Measurements from ENCODE around the gene MET. TPM values are rescaled to one million over a fixed set of nuclear protein-coding genes. Genes with fewer than 3 reads are reported as not detected.
"Not testable (repeated sequence)": the region's sequence is repeated elsewhere in the genome, so short reads cannot be mapped to it uniquely, and the experiment has no call there.

MET gene
- total RNA-seq, 1 donor from 2014 or later = 23.6 TPM

- Mint-ChIP-seq H3K36me3 (ENCODE audit: low read depth) (no peaks in the 10 kb centered on the region), H3K4me1 (ENCODE audit: low read depth) (peaks cover 7% of the 10 kb centered on the region), H3K27ac (ENCODE audit: unreplicated experiment) (no peak overlapping the region), H3K4me3 (ENCODE audit: unreplicated experiment) (no peak overlapping the region), H3K9me3 (ENCODE audit: low read depth) (no peaks in the 10 kb centered on the region), H3K27me3 (ENCODE audit: low read depth) (no peaks in the 10 kb centered on the region)
- TF ChIP-seq CTCF (IDR thresholded peaks at IDR 0.05) = no peak
- no peak for DNase-seq (ENCODE audit: low spot score)
Measured at GRCh38 chr7:116811768-116812167, 139.8 kb downstream of the MET start.

GRCh38 chr7:116812860-116813259 lies 140.9 kb downstream of the MET start:
- TF ChIP-seq CTCF (IDR thresholded peaks at IDR 0.05) = no peak
- no peaks in the 10 kb centered on the region for H3K9me3 Mint-ChIP-seq (ENCODE audit: low read depth)
- DNase-seq (ENCODE audit: low spot score) = no peak
- H3K36me3 Mint-ChIP-seq (ENCODE audit: low read depth) = no peaks in the 10 kb centered on the region
- peaks cover 7% of the 10 kb centered on the region for H3K4me1 Mint-ChIP-seq (ENCODE audit: low read depth)
- H3K27me3 Mint-ChIP-seq (ENCODE audit: low read depth) = no peaks in the 10 kb centered on the region
- H3K4me3 Mint-ChIP-seq (ENCODE audit: unreplicated experiment) = no peak overlapping the region
- no peak overlapping the region for H3K27ac Mint-ChIP-seq (ENCODE audit: unreplicated experiment)

- H3K27me3 Mint-ChIP-seq (ENCODE audit: low read depth); H3K27ac Mint-ChIP-seq (ENCODE audit: unreplicated experiment); H3K9me3 Mint-ChIP-seq (ENCODE audit: low read depth); H3K4me3 Mint-ChIP-seq (ENCODE audit: unreplicated experiment); DNase-seq (ENCODE audit: low spot score); H3K36me3 Mint-ChIP-seq (ENCODE audit: low read depth); H3K4me1 Mint-ChIP-seq (ENCODE audit: low read depth): not testable (repeated sequence)
Measured at GRCh38 chr7:116813371-116813770, 141.4 kb downstream of the MET start.

GRCh38 chr7:116815041-116815440 lies 143.0 kb downstream of the MET start:
- H3K9me3 Mint-ChIP-seq (ENCODE audit: low read depth) = no peaks in the 10 kb centered on the region
- no peaks in the 10 kb centered on the region for H3K36me3 Mint-ChIP-seq (ENCODE audit: low read depth)
- H3K4me3 Mint-ChIP-seq (ENCODE audit: unreplicated experiment) = no peak overlapping the region
- H3K4me1 Mint-ChIP-seq (ENCODE audit: low read depth) = peaks cover 4% of the 10 kb centered on the region
- H3K27ac Mint-ChIP-seq (ENCODE audit: unreplicated experiment) = no peak overlapping the region
- DNase-seq (ENCODE audit: low spot score) = no peak
- TF ChIP-seq CTCF (IDR thresholded peaks at IDR 0.05) = no peak
- H3K27me3 Mint-ChIP-seq (ENCODE audit: low read depth) = no peaks in the 10 kb centered on the region

GRCh38 chr7:116820149-116820548 lies 148.2 kb downstream of the MET start:
- H3K27me3 Mint-ChIP-seq (ENCODE audit: low read depth) = peaks cover 1% of the 10 kb centered on the region
- H3K4me3 Mint-ChIP-seq (ENCODE audit: unreplicated experiment) = no peak overlapping the region
- TF ChIP-seq CTCF (IDR thresholded peaks at IDR 0.05) = no peak
- no peak overlapping the region for H3K27ac Mint-ChIP-seq (ENCODE audit: unreplicated experiment)
- peaks cover 6% of the 10 kb centered on the region for H3K36me3 Mint-ChIP-seq (ENCODE audit: low read depth)
- peaks cover 15% of the 10 kb centered on the region for H3K9me3 Mint-ChIP-seq (ENCODE audit: low read depth)
- DNase-seq (ENCODE audit: low spot score) = no peak
- H3K4me1 Mint-ChIP-seq (ENCODE audit: low read depth) = no peaks in the 10 kb centered on the region

GRCh38 chr7:116821647-116822046 lies 149.7 kb downstream of the MET start:
- H3K27ac Mint-ChIP-seq (ENCODE audit: unreplicated experiment); H3K36me3 Mint-ChIP-seq (ENCODE audit: low read depth); H3K4me3 Mint-ChIP-seq (ENCODE audit: unreplicated experiment); DNase-seq (ENCODE audit: low spot score); H3K27me3 Mint-ChIP-seq (ENCODE audit: low read depth); H3K4me1 Mint-ChIP-seq (ENCODE audit: low read depth): not testable (repeated sequence)
- peaks cover 18% of the 10 kb centered on the region for H3K9me3 Mint-ChIP-seq (ENCODE audit: low read depth)

Data from chondrocyte (in vitro differentiated cells).